ENCODE measurements around the gene DEF6. TPM values are rescaled to one million over a fixed set of nuclear protein-coding genes. Genes with fewer than 3 reads are reported as not detected.

Gene DEF6
- total and polyA plus RNA-seq, 2 of the 13 experiments (the other 11 are each of a cell fraction or from before 2014, with no cell fraction given), result 5.2 to 10.0 TPM

GRCh38 chr6:35300848-35301247, 3.2 kb downstream of the DEF6 start:
- Histone ChIP-seq H3K27me3 (ENCODE audit: control insufficient read depth in 1 of 2, insufficient read depth in 2 of 2, low read length in 2 of 2) (no peaks in the 10 kb centered on the region), H3K4me2 (ENCODE audit: low read depth, low read length) (no peak overlapping the region), H3K9ac (ENCODE audit: insufficient read depth, low read depth, low read length) (no peak overlapping the region), H3K4me3 (replicated peaks in 1 of 3; ENCODE audit: insufficient read depth in 1 of 3, low read depth in 2 of 3, low read length in 3 of 3) (no peak overlapping the region), H3K79me2 (ENCODE audit: insufficient read depth, low read length) (no peaks in the 10 kb centered on the region), H4K20me1 (ENCODE audit: insufficient read depth, low read length) (no peaks in the 10 kb centered on the region), H3K9me3 (ENCODE audit: low read length) (no peaks in the 10 kb centered on the region), H3K27ac (ENCODE audit: extremely low read length, insufficient read depth, low read length) (no peak overlapping the region), H3K36me3 (replicated peaks in 1 of 2; ENCODE audit: control insufficient read depth in 1 of 2, insufficient read depth in 2 of 2, low read length in 2 of 2) (no peaks in the 10 kb centered on the region), H2AFZ (ENCODE audit: low read length) (no peak overlapping the region), H3K4me1 (ENCODE audit: insufficient read depth, low read length) (peaks cover 33% of the 10 kb centered on the region)
- POLR2A ChIA-PET, result interaction anchor here (3.0 kb wide), 1 partner anchor 18 kb away, joined by 7 read pairs; no protein-coding TSS in a partner anchor
- ATAC-seq (no peak), DNase-seq (ENCODE audit: low spot score) (no peak), FAIRE-seq (no peak)
- BruUV-seq (replicated peaks), result no TSS peak
- no peak for TF ChIP-seq ZNF674 (CRISPR knock-in tag; IDR thresholded peaks at IDR 0.05; ENCODE audit: low read depth)
- in situ Hi-C loops (cut with HindIII; ENCODE audit: extremely low pct_ligation_motif_present, low pct_unique_long_range_greater_than_20kb) (no loop called here), intact Hi-C loops (cut with micrococcal nuclease; ENCODE audit: unreplicated experiment) (no loop called here)
- CTCF ChIA-PET (ENCODE audit: low intra/inter-chr PET ratio, low total read pairs), result no interaction called here

GRCh38 chr6:35302604-35303241, 5.1 kb downstream of the DEF6 start:
- no peaks in the 10 kb centered on the region for H3K27me3 ChIP-seq (ENCODE audit: control insufficient read depth in 1 of 2, insufficient read depth in 2 of 2, low read length in 2 of 2)
- no peaks in the 10 kb centered on the region for H4K20me1 ChIP-seq (ENCODE audit: insufficient read depth, low read length)
- peak overlapping the region; percentile 43 for H3K4me2 ChIP-seq (ENCODE audit: low read depth, low read length)
- H3K36me3 ChIP-seq (replicated peaks in 1 of 2; ENCODE audit: control insufficient read depth in 1 of 2, insufficient read depth in 2 of 2, low read length in 2 of 2), result no peaks in the 10 kb centered on the region
- no peak for DNase-seq (ENCODE audit: low spot score)
- no peak overlapping the region for H3K9ac ChIP-seq (ENCODE audit: insufficient read depth, low read depth, low read length)
- WGBS (ENCODE audit: low lambda C conversion rate), result 46% methylated on average over 6 of the region's 6 CpGs
- no TSS peak for BruUV-seq (replicated peaks)
- TF ChIP-seq ZMYM2 (CRISPR knock-in tag; IDR thresholded peaks at IDR 0.05), result no peak
- no peak for TF ChIP-seq ISL2 (CRISPR knock-in tag; IDR thresholded peaks at IDR 0.05)
- TF ChIP-seq HOXA3 (CRISPR knock-in tag; IDR thresholded peaks at IDR 0.05), result no peak
- no peak for TF ChIP-seq E2F1 (CRISPR knock-in tag; IDR thresholded peaks at IDR 0.05)
- no peak for TF ChIP-seq HNF1B (CRISPR knock-in tag; IDR thresholded peaks at IDR 0.05)
- no peak for TF ChIP-seq ZNF549 (CRISPR knock-in tag; IDR thresholded peaks at IDR 0.05)
- TF ChIP-seq ZNF446 (CRISPR knock-in tag; IDR thresholded peaks at IDR 0.05), result no peak
- no peak for TF ChIP-seq ZNF570 (CRISPR knock-in tag; IDR thresholded peaks at IDR 0.05; ENCODE audit: borderline replicate concordance)
- peaks cover 26% of the 10 kb centered on the region for H3K4me1 ChIP-seq (ENCODE audit: insufficient read depth, low read length)
- ChIA-PET POLR2A (interaction anchor here (1.0 kb wide), 2 partner anchors 10 to 16 kb away, joined by 3 to 10 read pairs; no protein-coding TSS in a partner anchor), CTCF (ENCODE audit: low intra/inter-chr PET ratio, low total read pairs) (no interaction called here)
- no peaks in the 10 kb centered on the region for H3K79me2 ChIP-seq (ENCODE audit: insufficient read depth, low read length)
- H3K4me3 ChIP-seq (replicated peaks in 1 of 3; ENCODE audit: insufficient read depth in 1 of 3, low read depth in 2 of 3, low read length in 3 of 3), result no peak overlapping the region
- FAIRE-seq, result peak; percentile 74
- in situ Hi-C loops (cut with HindIII; ENCODE audit: extremely low pct_ligation_motif_present, low pct_unique_long_range_greater_than_20kb), result no loop called here
- H2AFZ ChIP-seq (ENCODE audit: low read length), result no peak overlapping the region
- no peak overlapping the region for H3K27ac ChIP-seq (ENCODE audit: extremely low read length, insufficient read depth, low read length)
- intact Hi-C loops (cut with micrococcal nuclease; ENCODE audit: unreplicated experiment), result no loop called here
- peak; percentile 60 for ATAC-seq
- no peaks in the 10 kb centered on the region for H3K9me3 ChIP-seq (ENCODE audit: low read length)

All from HepG2 (cell line).